NB4 (cell line): ENCODE data around the gene UST.

Experiments
- MYC ChIP-seq: IDR thresholded peaks from 2 replicates; pipeline ENCODE4 v1.6.1; 2011; ENCODE audit warnings: low read depth, low read length
- POLR2A ChIP-seq: IDR thresholded peaks from 2 replicates; pipeline ENCODE4 v1.6.1; 2011; ENCODE audit warnings: mild to moderate bottlenecking; ENCODE audit not compliant: insufficient read length; ENCODE audit errors: extremely low read depth
- TF ChIP-seq, protein P1 (sequence below): IDR thresholded peaks from one replicate; pipeline ENCODE4 v1.5.1; 2012; ENCODE audit warnings: low read depth, low read length
- TF ChIP-seq, protein P2 (sequence below): IDR thresholded peaks from 2 replicates; pipeline ENCODE4 v1.6.1; 2011; ENCODE audit warnings: low read depth, low read length

- TF ChIP-seq, protein P1, sequence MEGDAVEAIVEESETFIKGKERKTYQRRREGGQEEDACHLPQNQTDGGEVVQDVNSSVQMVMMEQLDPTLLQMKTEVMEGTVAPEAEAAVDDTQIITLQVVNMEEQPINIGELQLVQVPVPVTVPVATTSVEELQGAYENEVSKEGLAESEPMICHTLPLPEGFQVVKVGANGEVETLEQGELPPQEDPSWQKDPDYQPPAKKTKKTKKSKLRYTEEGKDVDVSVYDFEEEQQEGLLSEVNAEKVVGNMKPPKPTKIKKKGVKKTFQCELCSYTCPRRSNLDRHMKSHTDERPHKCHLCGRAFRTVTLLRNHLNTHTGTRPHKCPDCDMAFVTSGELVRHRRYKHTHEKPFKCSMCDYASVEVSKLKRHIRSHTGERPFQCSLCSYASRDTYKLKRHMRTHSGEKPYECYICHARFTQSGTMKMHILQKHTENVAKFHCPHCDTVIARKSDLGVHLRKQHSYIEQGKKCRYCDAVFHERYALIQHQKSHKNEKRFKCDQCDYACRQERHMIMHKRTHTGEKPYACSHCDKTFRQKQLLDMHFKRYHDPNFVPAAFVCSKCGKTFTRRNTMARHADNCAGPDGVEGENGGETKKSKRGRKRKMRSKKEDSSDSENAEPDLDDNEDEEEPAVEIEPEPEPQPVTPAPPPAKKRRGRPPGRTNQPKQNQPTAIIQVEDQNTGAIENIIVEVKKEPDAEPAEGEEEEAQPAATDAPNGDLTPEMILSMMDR: no peak
- TF ChIP-seq POLR2A: no peak
- TF ChIP-seq MYC: no peak
- TF ChIP-seq, protein P2, sequence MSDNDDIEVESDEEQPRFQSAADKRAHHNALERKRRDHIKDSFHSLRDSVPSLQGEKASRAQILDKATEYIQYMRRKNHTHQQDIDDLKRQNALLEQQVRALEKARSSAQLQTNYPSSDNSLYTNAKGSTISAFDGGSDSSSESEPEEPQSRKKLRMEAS: no peak
These were observed 68.0 kb downstream of the UST start for GRCh38 chr6:148814869-148815268.
